ENCODE results near the gene PSMG1.

DNA sequence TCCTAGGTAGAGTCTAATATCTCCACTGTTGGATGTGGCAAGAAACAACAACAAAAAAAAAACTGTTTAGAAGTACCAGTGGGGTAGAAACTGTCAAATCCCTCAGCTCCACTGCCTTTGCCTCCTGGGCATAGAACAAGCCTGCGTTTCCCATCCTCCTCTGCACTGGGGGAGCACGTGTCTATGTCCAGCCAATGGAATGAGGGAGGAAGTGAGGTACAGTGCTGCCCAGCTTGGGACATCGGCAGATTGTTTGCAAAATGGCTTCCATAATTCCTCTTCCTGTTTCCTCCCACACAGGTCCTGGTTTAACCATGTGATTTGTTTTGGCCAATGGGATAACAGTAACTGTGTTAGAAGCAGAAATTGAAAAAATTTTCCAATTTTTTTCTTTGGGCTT, 39.1 kb downstream of the PSMG1 start:
- TF ChIP-seq, protein P1, sequence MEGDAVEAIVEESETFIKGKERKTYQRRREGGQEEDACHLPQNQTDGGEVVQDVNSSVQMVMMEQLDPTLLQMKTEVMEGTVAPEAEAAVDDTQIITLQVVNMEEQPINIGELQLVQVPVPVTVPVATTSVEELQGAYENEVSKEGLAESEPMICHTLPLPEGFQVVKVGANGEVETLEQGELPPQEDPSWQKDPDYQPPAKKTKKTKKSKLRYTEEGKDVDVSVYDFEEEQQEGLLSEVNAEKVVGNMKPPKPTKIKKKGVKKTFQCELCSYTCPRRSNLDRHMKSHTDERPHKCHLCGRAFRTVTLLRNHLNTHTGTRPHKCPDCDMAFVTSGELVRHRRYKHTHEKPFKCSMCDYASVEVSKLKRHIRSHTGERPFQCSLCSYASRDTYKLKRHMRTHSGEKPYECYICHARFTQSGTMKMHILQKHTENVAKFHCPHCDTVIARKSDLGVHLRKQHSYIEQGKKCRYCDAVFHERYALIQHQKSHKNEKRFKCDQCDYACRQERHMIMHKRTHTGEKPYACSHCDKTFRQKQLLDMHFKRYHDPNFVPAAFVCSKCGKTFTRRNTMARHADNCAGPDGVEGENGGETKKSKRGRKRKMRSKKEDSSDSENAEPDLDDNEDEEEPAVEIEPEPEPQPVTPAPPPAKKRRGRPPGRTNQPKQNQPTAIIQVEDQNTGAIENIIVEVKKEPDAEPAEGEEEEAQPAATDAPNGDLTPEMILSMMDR (IDR thresholded peaks at IDR 0.05; ENCODE audit: low read depth, low read length) = no peak
- TF ChIP-seq MYC (IDR thresholded peaks at IDR 0.05; ENCODE audit: low read depth, low read length) (no peak), POLR2A (IDR thresholded peaks at IDR 0.05; ENCODE audit: extremely low read depth, insufficient read length) (no peak)
- TF ChIP-seq, protein P2, sequence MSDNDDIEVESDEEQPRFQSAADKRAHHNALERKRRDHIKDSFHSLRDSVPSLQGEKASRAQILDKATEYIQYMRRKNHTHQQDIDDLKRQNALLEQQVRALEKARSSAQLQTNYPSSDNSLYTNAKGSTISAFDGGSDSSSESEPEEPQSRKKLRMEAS (IDR thresholded peaks at IDR 0.05; ENCODE audit: low read depth, low read length) = no peak
